Breast epithelium (tissue), 3 donors: ENCODE data around the gene SLC66A2.

ENCODE experiments used
- CTCF ChIP-seq, 3 donors: fragments of 450-650 bp; IDR thresholded peaks; one replicate each; pipeline ENCODE4 v1.5.1; 2016 to 2017; ENCODE audit warnings: antibody characterized with exemption in 3 of 3, mild to moderate bottlenecking in 3 of 3, moderate library complexity in 3 of 3
- POLR2AphosphoS5 ChIP-seq, 3 donors: sonication (generic); formaldehyde crosslinking; IDR thresholded peaks; one replicate each; pipeline ENCODE4 v1.6.1; 2017; ENCODE audit warnings: antibody characterized with exemption in 3 of 3

GRCh38 chr18:79853993-79854364, 97.5 kb downstream of the SLC66A2 start:
- TF ChIP-seq CTCF (IDR thresholded peaks at IDR 0.05) (no peak), POLR2AphosphoS5 (IDR thresholded peaks at IDR 0.05) (no peak)
